Stimulated activated naive CD8-positive, alpha-beta T cell treated with anti-CD3 and anti-CD28 coated beads, Interleukin-15, Interleukin-2, amounts not matched to agents 100 ng/mL and 50 ng/mL, for 24 hours (primary cell): ENCODE measurements around the gene KDM4B.
"Not testable (repeated sequence)": the region's sequence is repeated elsewhere in the genome, so short reads cannot be mapped to it uniquely, and the experiment has no call there.

Experiments
- H3K27ac Mint-ChIP-seq: one replicate; pipeline ENCODE4 v1.8.0; 2021; ENCODE audit warnings: mild to moderate bottlenecking, mixed read lengths
- H3K27me3 Mint-ChIP-seq: one replicate; pipeline ENCODE4 v1.8.0; 2021; ENCODE audit warnings: mixed read lengths
- H3K36me3 Mint-ChIP-seq: one replicate; pipeline ENCODE4 v1.8.0; 2021; ENCODE audit warnings: low read depth, mixed read lengths
- H3K4me1 Mint-ChIP-seq: one replicate; pipeline ENCODE4 v1.8.0; 2021; ENCODE audit warnings: low read depth, mixed read lengths
- H3K4me3 Mint-ChIP-seq: one replicate; pipeline ENCODE4 v1.8.0; 2021; ENCODE audit warnings: mild to moderate bottlenecking, mixed read lengths
- H3K9me3 Mint-ChIP-seq: one replicate; pipeline ENCODE4 v1.8.0; 2021; ENCODE audit warnings: mixed read lengths

Gene KDM4B

GRCh38 chr19:4974880-4975469 is 6.1 kb downstream of the KDM4B start:
- H3K36me3 Mint-ChIP-seq = peaks cover 3% of the 10 kb centered on the region
- no peak overlapping the region for H3K27ac Mint-ChIP-seq
- H3K27me3 Mint-ChIP-seq = no peaks in the 10 kb centered on the region
- H3K9me3 Mint-ChIP-seq = no peaks in the 10 kb centered on the region
- H3K4me3 Mint-ChIP-seq = no peak overlapping the region
- peaks cover 30% of the 10 kb centered on the region for H3K4me1 Mint-ChIP-seq

GRCh38 chr19:4975601-4976000 is 6.7 kb downstream of the KDM4B start:
- not testable (repeated sequence) for H3K27ac Mint-ChIP-seq, H3K4me3 Mint-ChIP-seq, H3K27me3 Mint-ChIP-seq, H3K36me3 Mint-ChIP-seq, H3K9me3 Mint-ChIP-seq
- H3K4me1 Mint-ChIP-seq = peaks cover 23% of the 10 kb centered on the region

- Mint-ChIP-seq H3K36me3 (peaks cover 3% of the 10 kb centered on the region), H3K9me3 (no peaks in the 10 kb centered on the region), H3K4me3 (no peak overlapping the region), H3K27ac (peak overlapping the region; percentile 26), H3K27me3 (no peaks in the 10 kb centered on the region), H3K4me1 (peaks cover 14% of the 10 kb centered on the region)
These were observed 7.7 kb downstream of the KDM4B start for GRCh38 chr19:4976401-4977298.

GRCh38 chr19:4977299-4978174 is 8.6 kb downstream of the KDM4B start:
- Mint-ChIP-seq H3K27ac (no peak overlapping the region), H3K4me3 (no peak overlapping the region)

GRCh38 chr19:4979211-4979807 is 10.4 kb downstream of the KDM4B start:
- H3K27ac Mint-ChIP-seq = no peak overlapping the region
- no peaks in the 10 kb centered on the region for H3K27me3 Mint-ChIP-seq
- H3K4me1 Mint-ChIP-seq = peaks cover 16% of the 10 kb centered on the region
- H3K36me3 Mint-ChIP-seq = peaks cover 3% of the 10 kb centered on the region
- no peak overlapping the region for H3K4me3 Mint-ChIP-seq
- H3K9me3 Mint-ChIP-seq = no peaks in the 10 kb centered on the region

More at GRCh38 chr19:4977299-4978174, 8.6 kb downstream of the KDM4B start:
- Mint-ChIP-seq H3K27me3 (no peaks in the 10 kb centered on the region), H3K9me3 (no peaks in the 10 kb centered on the region), H3K36me3 (peaks cover 3% of the 10 kb centered on the region), H3K4me1 (peaks cover 16% of the 10 kb centered on the region)

- Mint-ChIP-seq H3K27me3 (no peaks in the 10 kb centered on the region), H3K9me3 (no peaks in the 10 kb centered on the region), H3K4me1 (peaks cover 12% of the 10 kb centered on the region), H3K27ac (no peak overlapping the region), H3K36me3 (peaks cover 3% of the 10 kb centered on the region), H3K4me3 (no peak overlapping the region)
These were observed 11.2 kb downstream of the KDM4B start for GRCh38 chr19:4980067-4980466.

- peaks cover 3% of the 10 kb centered on the region for H3K36me3 Mint-ChIP-seq
- no peak overlapping the region for H3K27ac Mint-ChIP-seq
- H3K9me3 Mint-ChIP-seq = no peaks in the 10 kb centered on the region
- H3K27me3 Mint-ChIP-seq = no peaks in the 10 kb centered on the region
- peaks cover 12% of the 10 kb centered on the region for H3K4me1 Mint-ChIP-seq
- no peak overlapping the region for H3K4me3 Mint-ChIP-seq
These were observed 12.1 kb downstream of the KDM4B start for GRCh38 chr19:4980838-4981680.

- H3K27me3 Mint-ChIP-seq = no peaks in the 10 kb centered on the region
- no peaks in the 10 kb centered on the region for H3K9me3 Mint-ChIP-seq
- no peak overlapping the region for H3K27ac Mint-ChIP-seq
- peaks cover 9% of the 10 kb centered on the region for H3K4me1 Mint-ChIP-seq
- no peak overlapping the region for H3K4me3 Mint-ChIP-seq
- peaks cover 3% of the 10 kb centered on the region for H3K36me3 Mint-ChIP-seq
These were observed 12.7 kb downstream of the KDM4B start for GRCh38 chr19:4981681-4981958.

GRCh38 chr19:4983346-4984105 is 14.6 kb downstream of the KDM4B start:
- no peak overlapping the region for H3K27ac Mint-ChIP-seq
- H3K36me3 Mint-ChIP-seq = no peaks in the 10 kb centered on the region
- H3K4me3 Mint-ChIP-seq = no peak overlapping the region
- no peaks in the 10 kb centered on the region for H3K9me3 Mint-ChIP-seq
- H3K27me3 Mint-ChIP-seq = no peaks in the 10 kb centered on the region
- H3K4me1 Mint-ChIP-seq = peaks cover 10% of the 10 kb centered on the region

GRCh38 chr19:4984106-4984380 is 15.1 kb downstream of the KDM4B start:
- Mint-ChIP-seq H3K4me1 (peaks cover 10% of the 10 kb centered on the region), H3K27ac (no peak overlapping the region), H3K4me3 (no peak overlapping the region), H3K27me3 (no peaks in the 10 kb centered on the region), H3K36me3 (no peaks in the 10 kb centered on the region), H3K9me3 (no peaks in the 10 kb centered on the region)

- Mint-ChIP-seq H3K9me3 (no peaks in the 10 kb centered on the region), H3K27ac (no peak overlapping the region), H3K4me1 (peaks cover 10% of the 10 kb centered on the region)
These were observed 15.6 kb downstream of the KDM4B start for GRCh38 chr19:4984438-4984990.

GRCh38 chr19:4985551-4985991 is 16.7 kb downstream of the KDM4B start:
- no peaks in the 10 kb centered on the region for H3K27me3 Mint-ChIP-seq
- no peaks in the 10 kb centered on the region for H3K9me3 Mint-ChIP-seq
- no peak overlapping the region for H3K4me3 Mint-ChIP-seq
- peaks cover 10% of the 10 kb centered on the region for H3K4me1 Mint-ChIP-seq
- H3K36me3 Mint-ChIP-seq = peaks cover 5% of the 10 kb centered on the region
- H3K27ac Mint-ChIP-seq = no peak overlapping the region

More at GRCh38 chr19:4984438-4984990, 15.6 kb downstream of the KDM4B start:
- Mint-ChIP-seq H3K36me3 (no peaks in the 10 kb centered on the region), H3K4me3 (no peak overlapping the region), H3K27me3 (no peaks in the 10 kb centered on the region)

- H3K27me3 Mint-ChIP-seq = no peaks in the 10 kb centered on the region
- H3K4me3 Mint-ChIP-seq = no peak overlapping the region
- H3K9me3 Mint-ChIP-seq = no peaks in the 10 kb centered on the region
- peaks cover 10% of the 10 kb centered on the region for H3K4me1 Mint-ChIP-seq
- H3K27ac Mint-ChIP-seq = no peak overlapping the region
- peaks cover 5% of the 10 kb centered on the region for H3K36me3 Mint-ChIP-seq
These were observed 17.1 kb downstream of the KDM4B start for GRCh38 chr19:4986056-4986455.
